Measurements from ENCODE around the gene KCNJ6.

GRCh38 chr21:37644636-37645035, 271.6 kb downstream of the KCNJ6 start:
- no peak for TF ChIP-seq EZH2 (IDR thresholded peaks at IDR 0.05; ENCODE audit: borderline replicate concordance, low read depth, low read length, poor library complexity, severe bottlenecking)
- no peak for TF ChIP-seq CTCF (conservative IDR thresholded peaks at IDR 0.05; ENCODE audit: low read depth, low read length)

All from A673 (cell line).